NCI-H187 treated with DMSO at 0.1 percent for 48 hours (cell line): Measurements from ENCODE around the gene CFAP20.

Source experiments
- DNase-seq: peaks from one replicate; lab custom pipeline; 2025; lab: John Stamatoyannopoulos, UW

The CFAP20 gene

GRCh38 chr16:58129097-58129936 is at the start of gene CFAP20:
Gene CFAP20, minus strand, starts transcription at chr16:58129381. Its CDS starts 266 bp downstream, at chr16:58129115.
- peak; percentile 93 for DNase-seq

GRCh38 chr16:58177353-58177710 is 48.2 kb upstream of the CFAP20 start:
- DNase-seq, result no peak

- DNase-seq, result no peak
Measured at GRCh38 chr16:58176608-58177352, 47.6 kb upstream of the CFAP20 start.

DNA sequence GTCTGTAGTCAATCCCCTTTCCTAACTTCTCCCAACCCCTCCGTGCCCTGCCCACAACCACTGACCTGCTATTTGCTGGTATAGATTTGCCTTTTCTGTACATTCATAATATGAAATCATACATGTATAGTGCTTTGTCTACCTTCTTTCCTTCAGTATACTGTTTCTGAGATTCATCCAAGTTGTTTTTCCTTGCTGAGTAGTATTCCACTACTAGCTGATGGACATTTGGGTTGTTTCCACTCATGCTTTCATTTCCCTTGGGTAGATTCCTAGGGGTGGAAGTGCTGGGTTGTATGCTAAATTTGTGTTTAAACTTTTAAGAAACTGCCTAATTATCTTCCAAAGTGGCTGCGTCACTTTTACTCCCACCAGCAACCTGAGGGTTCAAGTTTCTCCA is 41.0 kb upstream of the CFAP20 start:
- DNase-seq, result no peak

GRCh38 chr16:58160855-58161254 is 31.7 kb upstream of the CFAP20 start:
- no peak for DNase-seq

- no peak for DNase-seq
Measured at GRCh38 chr16:58158725-58159124, 29.5 kb upstream of the CFAP20 start.

GRCh38 chr16:58157951-58158540 is 28.9 kb upstream of the CFAP20 start:
- DNase-seq, result no peak

GRCh38 chr16:58157239-58157638 is 28.1 kb upstream of the CFAP20 start:
- no peak for DNase-seq

DNA sequence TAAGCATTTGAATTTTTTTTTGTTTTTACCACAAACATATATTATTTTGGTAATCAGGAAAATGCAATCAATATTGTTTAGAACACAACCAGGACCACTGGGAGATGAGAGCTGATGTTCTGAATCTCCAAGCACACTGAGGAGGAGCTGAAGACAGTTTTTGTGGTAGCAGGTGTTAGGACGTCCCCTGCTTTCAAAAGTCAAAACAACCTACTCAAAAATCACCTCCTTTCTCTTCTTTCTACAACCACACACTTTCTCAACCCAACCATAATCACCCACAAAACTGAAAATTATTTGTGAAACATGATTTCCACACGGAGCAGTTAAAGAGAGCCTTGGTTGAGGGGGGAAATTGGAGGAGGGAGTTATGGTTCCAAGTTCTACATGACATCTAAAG is 26.7 kb upstream of the CFAP20 start:
- no peak for DNase-seq

- no peak for DNase-seq
Measured at GRCh38 chr16:58154345-58154744, 25.2 kb upstream of the CFAP20 start.

GRCh38 chr16:58152246-58152868 is 23.2 kb upstream of the CFAP20 start:
- no peak for DNase-seq

DNA sequence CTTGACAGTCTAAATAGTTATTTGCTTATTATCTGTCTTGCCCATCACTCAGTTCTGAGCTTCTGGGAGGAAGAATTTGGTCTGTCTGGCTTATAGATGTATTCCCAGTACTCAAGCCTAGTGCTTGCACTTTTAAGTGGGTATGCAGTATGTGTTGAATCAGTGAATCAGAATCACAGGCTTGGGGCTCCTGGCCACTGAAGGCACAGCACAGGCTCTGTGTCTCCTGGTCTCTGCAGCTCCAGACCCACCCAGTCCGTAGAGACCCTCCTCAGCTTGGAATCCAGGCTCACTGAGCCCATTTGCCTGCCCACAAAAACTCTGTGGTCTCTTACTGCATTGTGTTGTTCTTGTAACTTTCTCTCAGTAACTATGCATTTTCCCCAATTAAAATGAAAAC is 19.3 kb upstream of the CFAP20 start:
- no peak for DNase-seq

DNA sequence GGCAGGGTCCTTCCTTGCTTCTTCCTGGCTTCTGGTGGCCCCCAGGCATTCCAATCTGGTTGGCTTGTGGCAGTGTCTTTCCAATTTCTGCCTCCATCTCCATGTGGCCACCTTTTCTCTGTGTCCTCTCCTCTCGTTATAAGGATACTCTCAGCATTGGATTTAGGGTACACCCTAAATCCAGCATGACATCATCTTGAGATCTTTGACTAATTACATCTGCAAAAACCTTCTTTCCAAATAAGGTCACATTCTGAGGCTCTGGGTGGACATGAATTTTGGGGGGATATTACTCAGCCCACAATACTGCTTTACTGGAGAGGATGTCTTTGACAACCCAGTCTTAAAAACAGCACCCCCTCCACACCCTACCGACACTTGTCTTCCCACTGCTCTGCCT is 18.9 kb upstream of the CFAP20 start:
- DNase-seq, result no peak

GRCh38 chr16:58138852-58139251 is 9.7 kb upstream of the CFAP20 start:
- no peak for DNase-seq

- no peak for DNase-seq
Measured at GRCh38 chr16:58137581-58137980, 8.4 kb upstream of the CFAP20 start.

- no peak for DNase-seq
Measured at GRCh38 chr16:58128711-58129096, 477 bp downstream of the CFAP20 start.

- no peak for DNase-seq
Measured at GRCh38 chr16:58128181-58128631, 975 bp downstream of the CFAP20 start.

DNA sequence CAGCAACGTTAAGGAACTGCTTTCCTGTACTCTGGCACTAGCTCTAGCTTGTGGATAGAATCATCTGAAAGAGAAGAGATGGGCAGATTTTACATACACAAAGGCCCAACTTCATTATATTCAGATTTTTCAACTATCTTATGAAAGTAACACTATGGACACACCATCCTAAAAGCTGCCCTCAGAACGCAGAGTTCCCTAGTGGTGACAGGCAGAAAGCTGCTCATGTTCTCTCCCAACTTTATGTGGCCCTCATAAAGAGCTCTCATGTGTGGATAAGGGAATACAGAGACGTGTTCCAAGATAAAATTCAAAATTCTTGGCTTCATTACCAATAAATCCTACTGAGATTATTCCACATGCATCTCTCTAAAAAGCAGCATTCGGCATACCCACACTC is 1.5 kb downstream of the CFAP20 start:
- no peak for DNase-seq

- DNase-seq, result no peak
Measured at GRCh38 chr16:58127033-58127556, 2.1 kb downstream of the CFAP20 start.

GRCh38 chr16:58126451-58126961 is 2.7 kb downstream of the CFAP20 start:
- no peak for DNase-seq

DNA sequence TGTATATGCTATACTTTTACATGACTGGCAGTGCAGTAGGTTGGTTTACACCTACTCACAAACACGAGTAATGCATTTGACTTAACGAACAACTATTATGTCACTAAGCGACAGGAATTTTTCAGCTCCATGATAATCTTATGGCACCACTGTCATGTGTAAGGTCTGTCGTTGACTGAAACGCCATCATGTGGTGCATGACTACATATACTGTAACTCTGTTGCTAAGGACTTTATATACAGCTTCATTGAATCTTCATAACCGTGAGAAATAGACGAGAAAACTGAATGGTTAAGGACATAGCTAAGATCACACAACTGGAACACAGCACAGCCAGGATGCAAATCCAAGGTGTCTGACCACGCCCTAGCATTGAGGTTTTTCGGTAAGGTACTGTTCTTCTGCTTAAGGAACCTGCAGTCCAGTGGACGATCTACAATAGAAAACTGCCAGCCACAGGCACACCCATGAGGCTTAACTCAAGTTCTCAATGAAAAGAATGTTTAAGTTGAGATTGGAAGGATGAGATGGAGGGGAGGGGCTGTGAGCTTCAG is 3.3 kb downstream of the CFAP20 start:
- no peak for DNase-seq

DNA sequence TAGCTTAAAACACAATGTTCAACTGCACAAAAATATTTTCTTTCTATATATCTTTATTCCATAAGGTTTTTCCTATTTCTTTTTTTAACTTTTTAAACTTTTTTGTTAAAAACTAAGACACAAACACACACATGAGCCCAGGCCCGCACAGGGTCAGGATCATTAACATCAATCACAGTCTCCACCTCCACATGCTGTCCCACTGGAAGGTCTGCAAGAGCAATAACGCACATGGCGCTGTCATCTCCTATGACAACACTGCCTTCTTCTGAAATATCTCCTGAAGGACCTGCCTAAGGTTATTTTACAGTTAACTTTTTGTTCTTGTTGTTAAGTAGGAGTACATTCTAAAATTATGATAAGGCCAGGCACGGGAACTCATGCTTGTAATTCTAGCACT is 4.1 kb downstream of the CFAP20 start:
- no peak for DNase-seq
